IMR-90 (cell line): ENCODE measurements around the gene MIEN1. TPM values are rescaled to one million over a fixed set of nuclear protein-coding genes. Genes with fewer than 3 reads are reported as not detected.

Experiments used
- ATAC-seq: fragments of 200-7000 bp; cut with Tn5 transposase; 2 replicates; pipeline ENCODE4 v1.9.1; 2020; ENCODE audit warnings: low read depth, mild to moderate bottlenecking, moderate library complexity
- BruUV-seq: library from RNA; stranded (reverse); fragments of 400-500 nt; replicated peaks from 2 replicates; lab custom pipeline; 2021; lab: Mats Ljungman, UMichigan
- CTCF ChIA-PET: fragments of 300-600 bp; formaldehyde crosslinking; extraction: SDS; loops from one replicate; lab custom pipeline; 2021; ENCODE audit warnings: antibody characterized with exemption; lab: Yijun Ruan, JAX
- POLR2A ChIA-PET: fragments of 300-600 bp; sonication (Branson Sonifier 250); formaldehyde crosslinking; loops from one replicate; lab custom pipeline; 2022; ENCODE audit warnings: antibody characterized with exemption; ENCODE audit not compliant: unreplicated experiment; lab: Charles Lee
- DNase-seq: peaks from one replicate; pipeline ENCODE4 v3.0.0; 2013
- H2AFZ ChIP-seq: replicated peaks from 2 replicates; pipeline ENCODE3; 2013; ENCODE audit warnings: low read length, mild to moderate bottlenecking; ENCODE audit not compliant: poor library complexity
- H2AK5ac ChIP-seq: 2 replicates; pipeline ENCODE4 v1.6.1; 2013; ENCODE audit warnings: low read depth, low read length, inconsistent platforms
- H2AK9ac ChIP-seq: replicated peaks from 2 replicates; pipeline ENCODE3; 2013; ENCODE audit warnings: mild to moderate bottlenecking, low read depth, low read length, moderate library complexity; ENCODE audit not compliant: poor library complexity
- H2BK120ac ChIP-seq: 2 replicates; pipeline ENCODE4 v1.6.1; 2013; ENCODE audit warnings: low read depth, low read length, inconsistent platforms
- H2BK15ac ChIP-seq: 3 replicates; pipeline ENCODE4 v1.6.1; 2013; ENCODE audit warnings: low read depth, low read length, inconsistent platforms
- H2BK20ac ChIP-seq: 2 replicates; pipeline ENCODE4 v1.6.1; 2013; ENCODE audit warnings: low read depth, mild to moderate bottlenecking, inconsistent platforms, low read length, moderate library complexity
- H2BK5ac ChIP-seq: 2 replicates; pipeline ENCODE4 v1.6.1; 2013; ENCODE audit warnings: mild to moderate bottlenecking, low read depth, low read length, inconsistent platforms; ENCODE audit not compliant: poor library complexity, severe bottlenecking
- H3K14ac ChIP-seq: replicated peaks from 2 replicates; pipeline ENCODE4 v1.6.1; 2013; ENCODE audit warnings: low read depth, low read length, inconsistent platforms
- H3K18ac ChIP-seq: 2 replicates; pipeline ENCODE4 v1.6.1; 2013; ENCODE audit warnings: low read depth, low read length, control low read depth
- H3K23ac ChIP-seq: 2 replicates; pipeline ENCODE4 v1.6.1; 2013; ENCODE audit warnings: low read depth, low read length, inconsistent platforms
- H3K27ac ChIP-seq: 2 replicates; pipeline ENCODE4 v1.5.1; 2013; ENCODE audit warnings: mild to moderate bottlenecking, control low read depth, low read length; ENCODE audit not compliant: insufficient read depth
- H3K27me3 ChIP-seq: 2 replicates; pipeline ENCODE4 v1.6.1; 2013; ENCODE audit warnings: low read length; ENCODE audit not compliant: control insufficient read depth, insufficient read depth
- H3K36me3 ChIP-seq: 2 replicates; pipeline ENCODE4 v1.6.1; 2013; ENCODE audit warnings: low read length, mixed read lengths; ENCODE audit not compliant: control insufficient read depth, insufficient read depth
- H3K4ac ChIP-seq: 2 replicates; pipeline ENCODE4 v1.6.1; 2013; ENCODE audit warnings: low read depth, low read length, inconsistent platforms
- H3K4me1 ChIP-seq: 2 replicates; pipeline ENCODE4 v1.6.1; 2013; ENCODE audit warnings: low read length, mixed read lengths; ENCODE audit not compliant: control insufficient read depth, insufficient read depth
- H3K4me2 ChIP-seq: 2 replicates; pipeline ENCODE4 v1.6.1; 2013; ENCODE audit warnings: low read depth, mild to moderate bottlenecking, control low read depth, low read length, moderate library complexity
- H3K4me3 ChIP-seq: 2 replicates; pipeline ENCODE4 v1.5.1; 2013; ENCODE audit warnings: low read depth, mild to moderate bottlenecking, control low read depth, low read length, moderate library complexity; ENCODE audit not compliant: insufficient read depth
- H3K56ac ChIP-seq: 2 replicates; pipeline ENCODE4 v1.6.1; 2013; ENCODE audit warnings: low read length, inconsistent platforms; ENCODE audit not compliant: insufficient read depth; ENCODE audit errors: extremely low read depth
- H3K79me1 ChIP-seq, 2 experiments: 2 replicates each; pipeline ENCODE4 v1.6.1; 2013; ENCODE audit warnings: low read length in 2 of 2, inconsistent platforms in 1 of 2, low read depth in 1 of 2
- H3K9ac ChIP-seq: 2 replicates; pipeline ENCODE4 v1.6.1; 2013; ENCODE audit warnings: low read depth, low read length, control low read depth
- H3K9me1 ChIP-seq: 2 replicates; pipeline ENCODE4 v1.6.1; 2013; ENCODE audit warnings: low read length, inconsistent platforms; ENCODE audit not compliant: insufficient read depth
- H3K9me3 ChIP-seq: 2 replicates; pipeline ENCODE4 v1.6.1; 2013; ENCODE audit warnings: low read length; ENCODE audit not compliant: control insufficient read depth, insufficient read depth
- H4K20me1 ChIP-seq: 2 replicates; pipeline ENCODE4 v1.6.1; 2013; ENCODE audit warnings: low read length, inconsistent platforms; ENCODE audit not compliant: insufficient read depth
- H4K5ac ChIP-seq: 2 replicates; pipeline ENCODE4 v1.6.1; 2013; ENCODE audit warnings: mild to moderate bottlenecking, low read depth, low read length, control low read depth
- H4K8ac ChIP-seq, 2 experiments: 2 replicates each; pipeline ENCODE4 v1.6.1; 2013; ENCODE audit warnings: low read depth in 2 of 2, low read length in 2 of 2, control low read depth in 1 of 2, inconsistent platforms in 1 of 2
- H4K91ac ChIP-seq: 2 replicates; pipeline ENCODE4 v1.6.1; 2013; ENCODE audit warnings: low read depth, low read length, inconsistent platforms; ENCODE audit not compliant: insufficient read depth
- BHLHE40 ChIP-seq: fragments of 150-350 bp; IDR thresholded peaks from 2 replicates; pipeline ENCODE4 v1.6.1; 2016; ENCODE audit warnings: mild to moderate bottlenecking, low read depth, low read length
- CEBPB ChIP-seq: IDR thresholded peaks from 2 replicates; pipeline ENCODE4 v1.6.1; 2012; ENCODE audit warnings: low read depth, low read length, improper control_type of control experiment
- MAFK ChIP-seq: IDR thresholded peaks from 2 replicates; pipeline ENCODE4 v1.6.1; 2012; ENCODE audit warnings: low read depth, low read length, improper control_type of control experiment
- MAZ ChIP-seq: IDR thresholded peaks from 2 replicates; pipeline ENCODE4 v1.6.1; 2012; ENCODE audit warnings: low read depth, mild to moderate bottlenecking, low read length, improper control_type of control experiment, moderate library complexity, borderline replicate concordance
- MXI1 ChIP-seq: IDR thresholded peaks from 2 replicates; pipeline ENCODE4 v1.6.1; 2012; ENCODE audit warnings: low read depth, mild to moderate bottlenecking, low read length, moderate library complexity, borderline replicate concordance
- NFE2L2 ChIP-seq: fragments of 150-350 bp; IDR thresholded peaks from 2 replicates; pipeline ENCODE4 v1.6.1; 2016; ENCODE audit warnings: low read depth, mild to moderate bottlenecking, low read length
- POLR2A ChIP-seq: IDR thresholded peaks from 2 replicates; pipeline ENCODE4 v1.6.1; 2012; ENCODE audit warnings: mild to moderate bottlenecking, low read depth, low read length
- RAD21 ChIP-seq: IDR thresholded peaks from 2 replicates; pipeline ENCODE4 v1.6.1; 2012; ENCODE audit warnings: low read length, improper control_type of control experiment
- RCOR1 ChIP-seq: IDR thresholded peaks from 2 replicates; pipeline ENCODE4 v1.6.1; 2012; ENCODE audit warnings: mild to moderate bottlenecking, low read length, improper control_type of control experiment; ENCODE audit not compliant: insufficient replicate concordance
- WGBS, 2 experiments: methylation state at CpG; one replicate each; pipeline versions ENCODE4 v1.1.5 to v1.1.7; 2013; ENCODE audit warnings: missing lambda C conversion rate in 2 of 2; ENCODE audit not compliant: insufficient read length in 1 of 2; ENCODE audit errors: extremely low coverage in 2 of 2; 5-methylcytosine and 5-hydroxymethylcytosine counted together
- dilution Hi-C: fragments of 300-500 bp; cut with HindIII; formaldehyde crosslinking; loops from one replicate; pipeline ENCODE4 v1.14.3; 2018; ENCODE audit warnings: low sequenced_read_pairs; ENCODE audit not compliant: unreplicated experiment
- in situ Hi-C: fragments of 300-500 bp; cut with MboI; formaldehyde crosslinking; loops from 3 replicates; pipeline ENCODE4 v1.14.3; 2019; ENCODE audit warnings: low sequenced_read_pairs, inconsistent platforms, mixed read lengths
- intact Hi-C: fragments of 100-400 bp; cut with micrococcal nuclease; formaldehyde crosslinking; loops from 2 replicates; pipeline ENCODE4 v1.10.0; 2022
- polyA plus RNA-seq, 3 experiments: library from polyadenylated mRNA; depleted of rRNA; stranded (reverse); fragments of >200 nt; gene quantifications; 2 replicates each; pipeline ENCODE4 v1.2.3, GENCODE V29; 2012; ENCODE audit warnings: low replicate concordance in 1 of 3
- total RNA-seq: library from RNA; depleted of rRNA; stranded (reverse); fragments of >200 nt; gene quantifications from 2 replicates; pipeline ENCODE4 v1.2.3, GENCODE V29; 2012
- TF ChIP-seq, protein P1 (sequence below): fragments of 150-350 bp; IDR thresholded peaks from 2 replicates; pipeline ENCODE4 v1.6.1; 2016; ENCODE audit warnings: low read depth, mild to moderate bottlenecking, low read length, moderate library complexity, borderline replicate concordance
- TF ChIP-seq, protein P2 (sequence below): conservative IDR thresholded peaks from 2 replicates; pipeline ENCODE4 v1.5.1; 2012; ENCODE audit warnings: mild to moderate bottlenecking, low read depth, low read length, improper control_type of control experiment
- TF ChIP-seq, protein P3 (sequence below): fragments of 150-350 bp; IDR thresholded peaks from 2 replicates; pipeline ENCODE4 v1.6.1; 2017; ENCODE audit warnings: mild to moderate bottlenecking, antibody characterized with exemption, low read length, low read depth

MIEN1 gene
- total and polyA plus RNA-seq, 2 of the 4 experiments (the other 2 are of a cell fraction), result 20.3 to 75.6 TPM

DNA sequence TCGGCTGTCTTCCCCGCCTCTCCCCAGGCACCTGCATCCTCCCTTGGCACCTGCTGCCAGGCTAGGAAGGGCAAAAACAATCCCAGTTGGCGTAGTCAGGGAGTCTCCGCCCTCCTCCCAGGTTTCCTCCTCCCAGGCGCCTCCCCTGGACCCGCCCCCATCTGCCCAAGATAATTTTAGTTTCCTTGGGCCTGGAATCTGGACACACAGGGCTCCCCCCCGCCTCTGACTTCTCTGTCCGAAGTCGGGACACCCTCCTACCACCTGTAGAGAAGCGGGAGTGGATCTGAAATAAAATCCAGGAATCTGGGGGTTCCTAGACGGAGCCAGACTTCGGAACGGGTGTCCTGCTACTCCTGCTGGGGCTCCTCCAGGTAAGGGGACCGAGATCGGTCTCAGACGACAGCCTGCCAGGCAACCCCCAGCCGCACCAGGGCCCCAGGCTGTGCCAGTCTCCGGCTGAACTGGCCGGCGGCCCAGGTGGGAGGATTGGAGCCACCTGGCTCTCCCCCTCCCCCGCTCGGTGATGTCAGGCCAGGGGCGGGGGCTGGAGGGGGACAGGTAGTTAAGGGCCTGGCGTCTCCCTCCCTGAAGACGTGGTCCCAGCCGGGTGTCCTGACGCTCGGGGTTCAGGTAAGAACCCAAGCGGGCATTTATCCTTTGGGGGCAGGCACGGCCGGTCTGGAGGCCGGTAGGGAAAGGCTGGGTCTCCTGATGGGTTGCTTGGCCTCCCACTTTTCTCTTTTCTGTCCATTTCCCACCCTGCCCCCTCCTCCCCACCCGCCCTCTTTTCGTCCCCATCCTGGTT, 7.6 kb upstream of the MIEN1 start, which contains the start of gene GRB7:
GRB7 (plus strand) TSS at position 179 of the 808 bp plus-strand sequence. CDS start 4,364 bp downstream, outside the sequence.
- Histone ChIP-seq H3K9me1 (0 out of 2 replicates have a peak, but pooled peaks cover 9% of the 10 kb centered on the region), H4K8ac (no peak within 1 kb of the TSS), H3K4me3 (no peak within 1 kb of the TSS), H2BK120ac (no peak within 1 kb of the TSS), H2AK5ac (no peak within 1 kb of the TSS), H3K56ac (no peak within 1 kb of the TSS), H3K14ac (no peak within 1 kb of the TSS), H3K4me1 (peaks cover 16% of the 10 kb centered on the region; the same call in 1 of the 2 replicates), H3K9me3 (no peaks in the 10 kb centered on the region), H3K4ac (no peak within 1 kb of the TSS), H2AFZ (peak within 1 kb of the TSS; percentile 85), H4K5ac (no peak within 1 kb of the TSS), H3K27me3 (peaks cover 35% of the 10 kb centered on the region), H2BK5ac (no peak within 1 kb of the TSS), H4K91ac (no peak within 1 kb of the TSS), H3K27ac (no peak within 1 kb of the TSS), H3K79me1 (no peaks in the 10 kb centered on the region), H2BK15ac (no peak within 1 kb of the TSS), H4K20me1 (no peaks in the 10 kb centered on the region), H2BK20ac (no peak within 1 kb of the TSS), H3K36me3 (no peaks in the 10 kb centered on the region), H3K9ac (no peak within 1 kb of the TSS), H3K4me2 (peak within 1 kb of the TSS; percentile 2; the same call in 1 of the 2 replicates), H2AK9ac (peak within 1 kb of the TSS; percentile 52), H3K18ac (no peak within 1 kb of the TSS), H3K23ac (no peak within 1 kb of the TSS)
- TF ChIP-seq, protein P1, sequence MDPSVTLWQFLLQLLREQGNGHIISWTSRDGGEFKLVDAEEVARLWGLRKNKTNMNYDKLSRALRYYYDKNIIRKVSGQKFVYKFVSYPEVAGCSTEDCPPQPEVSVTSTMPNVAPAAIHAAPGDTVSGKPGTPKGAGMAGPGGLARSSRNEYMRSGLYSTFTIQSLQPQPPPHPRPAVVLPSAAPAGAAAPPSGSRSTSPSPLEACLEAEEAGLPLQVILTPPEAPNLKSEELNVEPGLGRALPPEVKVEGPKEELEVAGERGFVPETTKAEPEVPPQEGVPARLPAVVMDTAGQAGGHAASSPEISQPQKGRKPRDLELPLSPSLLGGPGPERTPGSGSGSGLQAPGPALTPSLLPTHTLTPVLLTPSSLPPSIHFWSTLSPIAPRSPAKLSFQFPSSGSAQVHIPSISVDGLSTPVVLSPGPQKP, result no peak
- no peak for TF ChIP-seq MAZ
- TF ChIP-seq RAD21, result no peak
- no peak for TF ChIP-seq CEBPB
- TF ChIP-seq MAFK, result no peak
- TF ChIP-seq, protein P2, sequence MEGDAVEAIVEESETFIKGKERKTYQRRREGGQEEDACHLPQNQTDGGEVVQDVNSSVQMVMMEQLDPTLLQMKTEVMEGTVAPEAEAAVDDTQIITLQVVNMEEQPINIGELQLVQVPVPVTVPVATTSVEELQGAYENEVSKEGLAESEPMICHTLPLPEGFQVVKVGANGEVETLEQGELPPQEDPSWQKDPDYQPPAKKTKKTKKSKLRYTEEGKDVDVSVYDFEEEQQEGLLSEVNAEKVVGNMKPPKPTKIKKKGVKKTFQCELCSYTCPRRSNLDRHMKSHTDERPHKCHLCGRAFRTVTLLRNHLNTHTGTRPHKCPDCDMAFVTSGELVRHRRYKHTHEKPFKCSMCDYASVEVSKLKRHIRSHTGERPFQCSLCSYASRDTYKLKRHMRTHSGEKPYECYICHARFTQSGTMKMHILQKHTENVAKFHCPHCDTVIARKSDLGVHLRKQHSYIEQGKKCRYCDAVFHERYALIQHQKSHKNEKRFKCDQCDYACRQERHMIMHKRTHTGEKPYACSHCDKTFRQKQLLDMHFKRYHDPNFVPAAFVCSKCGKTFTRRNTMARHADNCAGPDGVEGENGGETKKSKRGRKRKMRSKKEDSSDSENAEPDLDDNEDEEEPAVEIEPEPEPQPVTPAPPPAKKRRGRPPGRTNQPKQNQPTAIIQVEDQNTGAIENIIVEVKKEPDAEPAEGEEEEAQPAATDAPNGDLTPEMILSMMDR, result no peak
- TF ChIP-seq, protein P3, sequence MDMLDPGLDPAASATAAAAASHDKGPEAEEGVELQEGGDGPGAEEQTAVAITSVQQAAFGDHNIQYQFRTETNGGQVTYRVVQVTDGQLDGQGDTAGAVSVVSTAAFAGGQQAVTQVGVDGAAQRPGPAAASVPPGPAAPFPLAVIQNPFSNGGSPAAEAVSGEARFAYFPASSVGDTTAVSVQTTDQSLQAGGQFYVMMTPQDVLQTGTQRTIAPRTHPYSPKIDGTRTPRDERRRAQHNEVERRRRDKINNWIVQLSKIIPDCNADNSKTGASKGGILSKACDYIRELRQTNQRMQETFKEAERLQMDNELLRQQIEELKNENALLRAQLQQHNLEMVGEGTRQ, result no peak
- no peak for TF ChIP-seq RCOR1
- no peak for TF ChIP-seq BHLHE40
- TF ChIP-seq POLR2A, result no peak
- TF ChIP-seq MXI1, result no peak
- TF ChIP-seq NFE2L2, result no peak
- ChIA-PET POLR2A (no interaction called here), CTCF (no interaction called here)
- intact Hi-C loops, result no loop called here
- in situ Hi-C loops, result no loop called here
- ATAC-seq (no peak), DNase-seq (no peak)
- dilution Hi-C loops, result no loop called here
- no TSS peak for BruUV-seq
- WGBS, 2 experiments, result no CpG with 5 or more reads among the region's 34 CpGs
